HepG2 (cell line): ENCODE results near the gene PRKAG1. TPM values are rescaled to one million over a fixed set of nuclear protein-coding genes. Genes with fewer than 3 reads are reported as not detected.
A peak's percentile ranks its signal among the peaks of the same experiment; 100 is the strongest.

Experiments used
- ATAC-seq: fragments of 200-7000 bp; cut with Tn5 transposase; 3 replicates; pipeline ENCODE4 v1.9.1; 2020; ENCODE audit warnings: mild to moderate bottlenecking, moderate library complexity
- BruUV-seq: library from RNA; stranded (reverse); fragments of 400-500 nt; replicated peaks from 2 replicates; lab custom pipeline; 2021; lab: Mats Ljungman, UMichigan
- CTCF ChIA-PET: fragments of 300-600 bp; formaldehyde crosslinking; extraction: SDS; loops from one replicate; lab custom pipeline; 2021; ENCODE audit warnings: low total read pairs, inconsistent platforms, low intra/inter-chr PET ratio; lab: Yijun Ruan, JAX
- POLR2A ChIA-PET: fragments of 350-600 bp; sonication (Branson Sonifier 250); formaldehyde crosslinking; loops from one replicate; lab custom pipeline; 2020; ENCODE audit warnings: antibody characterized with exemption, inconsistent platforms; lab: Yijun Ruan, JAX
- DNase-seq: peaks from one replicate; pipeline ENCODE4 v3.0.0-alpha.2; 2015; ENCODE audit warnings: low spot score
- FAIRE-seq: peaks from 3 replicates; lab custom pipeline; 2011; peaks lifted over from hg19 to GRCh38; lab: Jason Lieb, UNC
- H2AFZ ChIP-seq: one replicate; pipeline ENCODE4 v1.6.1; 2011; ENCODE audit warnings: low read length, inconsistent platforms
- H3K27ac ChIP-seq: fragments of 300-600 bp; 3 replicates; pipeline ENCODE4 v1.8.0; 2011; ENCODE audit warnings: mixed run types, mild to moderate bottlenecking, mixed read lengths, low read length, inconsistent platforms; ENCODE audit not compliant: insufficient read depth; ENCODE audit errors: extremely low read length
- H3K27me3 ChIP-seq, 2 experiments: fragments of 200-600 bp in 1 of 2; 2 replicates in 1 of 2; 3 replicates in 1 of 2; pipeline versions ENCODE4 v1.6.0 to v1.8.0; 2011; ENCODE audit warnings: low read length in 2 of 2, mild to moderate bottlenecking in 2 of 2, moderate library complexity in 2 of 2, inconsistent platforms in 1 of 2; ENCODE audit not compliant: insufficient read depth in 2 of 2, control insufficient read depth in 1 of 2
- H3K36me3 ChIP-seq, 2 experiments: fragments of 200-600 bp in 1 of 2; replicated peaks in 1 of 2; 2 replicates in 1 of 2; 3 replicates in 1 of 2; pipeline versions ENCODE4 v1.5.1 to v1.8.0; 2011; ENCODE audit warnings: low read length in 2 of 2, inconsistent platforms in 1 of 2; ENCODE audit not compliant: insufficient read depth in 2 of 2, control insufficient read depth in 1 of 2
- H3K4me1 ChIP-seq: 2 replicates; pipeline ENCODE4 v1.5.1; 2012; ENCODE audit warnings: low read length, inconsistent platforms; ENCODE audit not compliant: insufficient read depth
- H3K4me2 ChIP-seq: 2 replicates; pipeline ENCODE4 v1.6.0; 2011; ENCODE audit warnings: low read depth, low read length, inconsistent platforms
- H3K4me3 ChIP-seq, 3 experiments: fragments of 200-600 bp in 1 of 3; sonication (generic), shearing (Covaris generic) in 1 of 3; replicated peaks in 1 of 3; 2 replicates each; pipeline ENCODE4 v1.5.1; 2011 to 2016; ENCODE audit warnings: low read length in 3 of 3, inconsistent platforms in 2 of 3, low read depth in 2 of 3, mild to moderate bottlenecking in 2 of 3, control low read depth in 1 of 3, mixed read lengths in 1 of 3; ENCODE audit not compliant: insufficient read depth in 1 of 3
- H3K79me2 ChIP-seq: one replicate; pipeline ENCODE4 v1.6.1; 2011; ENCODE audit warnings: low read length, inconsistent platforms; ENCODE audit not compliant: insufficient read depth
- H3K9ac ChIP-seq: 2 replicates; pipeline ENCODE4 v1.6.0; 2011; ENCODE audit warnings: mild to moderate bottlenecking, low read depth, low read length, inconsistent platforms; ENCODE audit not compliant: insufficient read depth
- H3K9me3 ChIP-seq: 2 replicates; pipeline ENCODE4 v1.5.1; 2012; ENCODE audit warnings: mild to moderate bottlenecking, low read length
- H4K20me1 ChIP-seq: 2 replicates; pipeline ENCODE4 v1.6.0; 2011; ENCODE audit warnings: inconsistent platforms, mild to moderate bottlenecking, low read length, moderate library complexity; ENCODE audit not compliant: insufficient read depth
- AGO2 ChIP-seq: fragments of 200-400 bp; formaldehyde crosslinking; optimal IDR thresholded peaks from 2 replicates; pipeline ENCODE3; 2017; ENCODE audit warnings: mild to moderate bottlenecking, low read depth, low read length, moderate library complexity
- DMAP1 ChIP-seq: IDR thresholded peaks from 2 replicates; pipeline ENCODE4 v1.6.1; 2016
- ETV6 ChIP-seq: sonication (generic); formaldehyde crosslinking; conservative IDR thresholded peaks from 2 replicates; pipeline ENCODE4 v1.4.0; 2020; ENCODE audit warnings: missing genetic modification reagents
- GTF3A ChIP-seq: sonication (generic); formaldehyde crosslinking; conservative IDR thresholded peaks from 2 replicates; pipeline ENCODE4 v1.4.0; 2020; ENCODE audit warnings: mild to moderate bottlenecking, missing genetic modification reagents
- HMGA1 ChIP-seq: sonication (generic); formaldehyde crosslinking; conservative IDR thresholded peaks from 2 replicates; pipeline ENCODE4 v1.4.0; 2020; ENCODE audit warnings: missing genetic modification reagents
- HOXA5 ChIP-seq: sonication (generic); formaldehyde crosslinking; IDR thresholded peaks from 2 replicates; pipeline ENCODE4 v1.4.0; 2020; ENCODE audit warnings: missing genetic modification reagents
- POLR2A ChIP-seq, 2 experiments: IDR thresholded peaks; 2 replicates each; pipeline ENCODE4 v1.6.1; 2011; ENCODE audit warnings: low read depth in 2 of 2, low read length in 2 of 2, mild to moderate bottlenecking in 1 of 2, moderate library complexity in 1 of 2; ENCODE audit not compliant: insufficient read depth in 1 of 2
- RBM22 ChIP-seq: fragments of 200-400 bp; formaldehyde crosslinking; optimal IDR thresholded peaks from 2 replicates; pipeline ENCODE3; 2017; ENCODE audit warnings: mild to moderate bottlenecking, low read length, moderate library complexity
- ZC3H13 ChIP-seq: sonication (generic); formaldehyde crosslinking; IDR thresholded peaks from 2 replicates; pipeline ENCODE4 v1.8.1; 2023; ENCODE audit warnings: mild to moderate bottlenecking, missing genetic modification reagents, moderate library complexity
- ZFP1 ChIP-seq: IDR thresholded peaks from 2 replicates; pipeline ENCODE4 v1.6.1; 2016
- ZNF20 ChIP-seq: sonication (generic); formaldehyde crosslinking; IDR thresholded peaks from 2 replicates; pipeline ENCODE4 v1.4.0; 2020; ENCODE audit warnings: mild to moderate bottlenecking, moderate library complexity, missing genetic modification reagents
- ZNF205 ChIP-seq: IDR thresholded peaks from 2 replicates; pipeline ENCODE4 v1.6.1; 2018; ENCODE audit warnings: missing biosample characterization, missing genetic modification reagents
- ZNF652 ChIP-seq: IDR thresholded peaks from 2 replicates; pipeline ENCODE4 v1.6.1; 2016; ENCODE audit warnings: low read depth, borderline replicate concordance
- ZSCAN29 ChIP-seq: sonication (generic); formaldehyde crosslinking; conservative IDR thresholded peaks from 2 replicates; pipeline ENCODE4 v1.4.0; 2020; ENCODE audit warnings: mild to moderate bottlenecking, missing genetic modification reagents
- whole genome bisulfite sequencing: methylation state at CpG from one replicate; pipeline ENCODE4 v1.1.6; 2017; ENCODE audit warnings: low lambda C conversion rate; 5-methylcytosine and 5-hydroxymethylcytosine counted together
- in situ Hi-C: cut with HindIII; loops from 2 replicates; pipeline ENCODE4 v1.10.0; 2017; ENCODE audit warnings: low pct_unique_long_range_greater_than_20kb; ENCODE audit not compliant: extremely low pct_ligation_motif_present
- intact Hi-C: fragments of 100-400 bp; cut with micrococcal nuclease; formaldehyde crosslinking; loops from one replicate; pipeline ENCODE4 v1.10.0; 2022; ENCODE audit not compliant: unreplicated experiment
- polyA plus RNA-seq, 8 experiments: library from polyadenylated mRNA; depleted of rRNA in 3 of 8; stranded (reverse) in 7 of 8; unstranded in 1 of 8; fragments of >200 nt; fragmentation: Illumina TruSeq in 4 of 8; extraction: Trizol in 4 of 8; gene quantifications; 2 replicates each; pipeline versions ENCODE4 v1.2.1 to v1.2.3, GENCODE V29; 2011 to 2016; ENCODE audit warnings: low read depth in 4 of 8, missing spikeins in 1 of 8, mixed read lengths in 1 of 8; ENCODE audit not compliant: insufficient read depth in 1 of 8
- total RNA-seq, 5 experiments: library from RNA; depleted of rRNA; stranded (reverse); fragments of >200 nt; fragmentation: Illumina TruSeq; extraction: Trizol; gene quantifications; 2 replicates each; pipeline ENCODE4 v1.2.3, GENCODE V29; 2016; ENCODE audit warnings: low read depth in 1 of 5
- TF ChIP-seq, protein P1 (sequence below): sonication (generic); formaldehyde crosslinking; IDR thresholded peaks from 2 replicates; pipeline ENCODE4 v1.4.0; 2020; ENCODE audit warnings: missing genetic modification reagents
- TF ChIP-seq, protein P2 (sequence below): sonication (generic); formaldehyde crosslinking; IDR thresholded peaks from 2 replicates; pipeline ENCODE4 v1.4.0; 2020; ENCODE audit warnings: mild to moderate bottlenecking, missing genetic modification reagents

The PRKAG1 gene
- total and polyA plus RNA-seq, 2 of the 13 experiments (the other 11 are each of a cell fraction or from before 2014, with no cell fraction given) = 26.1 to 32.8 TPM

DNA sequence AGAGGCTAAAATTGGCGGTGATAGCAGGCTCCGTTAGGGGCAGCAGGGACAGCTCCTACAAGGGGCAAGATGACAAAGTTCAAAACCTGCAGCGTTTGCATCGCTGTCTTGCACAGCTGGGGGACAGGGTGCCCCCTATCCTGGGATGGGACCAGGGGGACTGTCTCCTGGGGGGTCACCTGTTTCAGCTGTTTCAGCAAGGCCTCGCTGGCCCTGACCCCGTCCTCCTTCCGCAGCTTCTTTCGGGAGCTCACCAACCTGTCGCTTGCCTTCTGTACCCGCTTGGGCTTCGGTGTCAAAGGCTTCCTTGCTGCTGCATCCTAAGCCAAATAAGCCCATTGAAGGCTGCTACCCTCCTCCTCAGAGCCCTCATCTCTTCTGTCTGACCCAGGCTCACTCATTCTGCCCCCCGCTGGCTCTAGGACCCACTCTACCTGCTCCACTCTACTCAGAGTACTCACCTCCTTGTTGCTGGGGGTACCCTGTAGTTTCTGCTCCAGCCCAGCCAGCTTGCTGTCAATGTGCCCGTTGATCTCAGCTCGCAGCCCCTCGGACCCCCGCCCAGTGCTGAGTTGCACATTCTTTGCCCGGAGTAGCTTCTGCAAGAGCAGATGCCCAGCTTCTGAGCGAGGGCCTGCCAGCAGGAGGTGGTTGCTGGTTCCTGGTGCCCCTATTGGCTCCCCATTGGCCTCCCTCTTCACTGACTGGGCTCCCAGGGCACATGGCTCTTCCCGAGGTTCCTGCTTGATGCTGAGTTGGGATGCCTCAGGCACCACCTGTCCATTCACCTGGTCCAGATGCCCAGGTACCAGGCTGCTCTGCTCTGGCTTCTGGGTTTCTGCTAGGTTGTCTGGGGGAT, 12.4 kb upstream of the PRKAG1 start:
- Histone ChIP-seq H4K20me1 (no peaks in the 10 kb centered on the region), H2AFZ (no peak overlapping the region), H3K27ac (no peak overlapping the region), H3K4me2 (no peak overlapping the region), H3K36me3 (peaks cover 46 to 88% of the 10 kb centered on the region in 2 experiments), H3K27me3 (no peaks in the 10 kb centered on the region), H3K9ac (no peak overlapping the region), H3K9me3 (no peaks in the 10 kb centered on the region), H3K4me3 (no peak overlapping the region), H3K4me1 (no peaks in the 10 kb centered on the region), H3K79me2 (no peaks in the 10 kb centered on the region)
- peak; percentile 46 for TF ChIP-seq AGO2
- no peak for TF ChIP-seq ZSCAN29
- peak in 1 of 2 experiments; percentile 13; a peak in 1 of 4 replicates for TF ChIP-seq POLR2A (IDR thresholded peaks at IDR 0.05; ENCODE audit: insufficient read depth in 1 of 2, low read depth in 2 of 2, low read length in 2 of 2)
- peak; percentile 62 for TF ChIP-seq ZC3H13 (CRISPR knock-in tag)
- TF ChIP-seq HOXA5 = no peak
- no peak for TF ChIP-seq ZNF205 (CRISPR knock-in tag)
- TF ChIP-seq RBM22 = peak; percentile 7
- no peak for TF ChIP-seq GTF3A (CRISPR knock-in tag)
- no peak for FAIRE-seq
- in situ Hi-C loops = no loop called here
- ChIA-PET POLR2A (interaction anchor here (1.0 to 1.5 kb wide), 2 partner anchors 8 to 13 kb away, joined by 3 to 4 read pairs; no protein-coding TSS in a partner anchor), CTCF (no interaction called here)
- WGBS = 97% methylated on average over 15 of the region's 19 CpGs
- ATAC-seq = no peak
- BruUV-seq = no TSS peak
- intact Hi-C loops = no loop called here
- DNase-seq = no peak

DNA sequence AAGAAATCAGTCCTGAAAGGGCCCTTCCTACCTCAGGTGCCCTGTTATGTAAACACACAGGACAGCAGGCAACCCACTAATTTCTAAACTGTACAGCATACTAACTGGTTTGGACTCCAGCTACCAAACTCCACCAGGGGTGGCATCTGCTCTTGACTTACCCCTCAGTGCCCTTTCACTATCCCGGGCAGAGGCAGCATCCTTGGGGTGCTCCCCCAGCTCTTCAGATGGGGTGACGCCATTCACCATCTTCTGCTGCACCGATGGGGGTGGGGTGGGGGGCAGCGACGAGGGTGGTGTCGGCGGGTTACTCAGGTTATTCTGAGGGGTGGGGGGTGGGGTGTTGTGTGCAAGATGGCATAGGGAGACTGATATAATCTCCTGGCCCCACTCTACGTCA, 11.5 kb upstream of the PRKAG1 start:
- no peak overlapping the region for H3K9ac ChIP-seq
- in situ Hi-C loops = no loop called here
- 100% methylated on average over 5 of the region's 8 CpGs for WGBS
- BruUV-seq = no TSS peak
- ChIA-PET POLR2A (interaction anchor here (1.0 to 1.5 kb wide), 2 partner anchors 9 to 14 kb away, joined by 3 to 4 read pairs; no protein-coding TSS in a partner anchor), CTCF (no interaction called here)
- H3K4me2 ChIP-seq = no peak overlapping the region
- H3K36me3 ChIP-seq = peaks cover 48 to 91% of the 10 kb centered on the region in 2 experiments
- no peak overlapping the region for H2AFZ ChIP-seq
- no peaks in the 10 kb centered on the region for H3K79me2 ChIP-seq
- H3K27ac ChIP-seq = no peak overlapping the region
- no peak overlapping the region for H3K4me3 ChIP-seq
- no peaks in the 10 kb centered on the region for H3K27me3 ChIP-seq
- H3K4me1 ChIP-seq = no peaks in the 10 kb centered on the region
- intact Hi-C loops = no loop called here
- no peak for ATAC-seq
- TF ChIP-seq, protein P1, sequence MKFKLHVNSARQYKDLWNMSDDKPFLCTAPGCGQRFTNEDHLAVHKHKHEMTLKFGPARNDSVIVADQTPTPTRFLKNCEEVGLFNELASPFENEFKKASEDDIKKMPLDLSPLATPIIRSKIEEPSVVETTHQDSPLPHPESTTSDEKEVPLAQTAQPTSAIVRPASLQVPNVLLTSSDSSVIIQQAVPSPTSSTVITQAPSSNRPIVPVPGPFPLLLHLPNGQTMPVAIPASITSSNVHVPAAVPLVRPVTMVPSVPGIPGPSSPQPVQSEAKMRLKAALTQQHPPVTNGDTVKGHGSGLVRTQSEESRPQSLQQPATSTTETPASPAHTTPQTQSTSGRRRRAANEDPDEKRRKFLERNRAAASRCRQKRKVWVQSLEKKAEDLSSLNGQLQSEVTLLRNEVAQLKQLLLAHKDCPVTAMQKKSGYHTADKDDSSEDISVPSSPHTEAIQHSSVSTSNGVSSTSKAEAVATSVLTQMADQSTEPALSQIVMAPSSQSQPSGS (CRISPR knock-in tag) = no peak
- TF ChIP-seq, protein P2, sequence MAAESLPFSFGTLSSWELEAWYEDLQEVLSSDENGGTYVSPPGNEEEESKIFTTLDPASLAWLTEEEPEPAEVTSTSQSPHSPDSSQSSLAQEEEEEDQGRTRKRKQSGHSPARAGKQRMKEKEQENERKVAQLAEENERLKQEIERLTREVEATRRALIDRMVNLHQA = no peak
- TF ChIP-seq ETV6 (CRISPR knock-in tag) (no peak), ZNF20 (no peak), ZNF652 (no peak), ZFP1 (CRISPR knock-in tag) (no peak), DMAP1 (CRISPR knock-in tag) (no peak), HMGA1 (CRISPR knock-in tag) (no peak)
- TF ChIP-seq, all 625 proteins: peak for 0
- no peak for DNase-seq
- no peak for FAIRE-seq
- Histone ChIP-seq H4K20me1 (no peaks in the 10 kb centered on the region), H3K9me3 (no peaks in the 10 kb centered on the region)
